ENCODE results near the gene FANCD2OS.
"Not testable (repeated sequence)": the region's sequence is repeated elsewhere in the genome, so short reads cannot be mapped to it uniquely, and the experiment has no call there.

Gene FANCD2OS

DNA sequence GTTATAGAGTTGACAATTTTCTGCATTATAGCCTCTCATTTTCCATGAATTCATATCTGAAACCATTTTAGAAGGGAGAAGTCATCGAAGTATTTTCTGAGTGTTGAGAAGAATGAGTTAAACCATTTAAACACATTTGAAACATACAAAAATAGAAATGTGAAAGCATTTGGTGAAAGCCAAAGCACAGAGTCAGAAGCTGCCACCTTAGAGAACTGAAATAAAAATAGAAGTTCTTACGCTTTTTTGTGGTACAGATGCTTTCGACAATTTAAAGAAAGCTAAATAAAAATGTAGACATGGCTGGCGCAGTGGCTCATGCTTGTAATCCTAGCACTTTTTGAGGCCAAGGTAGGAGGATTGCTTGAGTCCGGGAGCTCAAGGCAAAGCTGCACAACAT is 9.0 kb downstream of the FANCD2OS start:
- TF ChIP-seq ESRRG (CRISPR knock-in tag; IDR thresholded peaks at IDR 0.05) (no peak), ZNF565 (CRISPR knock-in tag; conservative IDR thresholded peaks at IDR 0.05; ENCODE audit: low read depth) (no peak), ISL1 (CRISPR knock-in tag; IDR thresholded peaks at IDR 0.05) (no peak), ZNF70 (CRISPR knock-in tag; IDR thresholded peaks at IDR 0.05) (no peak), ZFP3 (CRISPR knock-in tag; IDR thresholded peaks at IDR 0.05) (no peak)
- TF ChIP-seq, protein P1, sequence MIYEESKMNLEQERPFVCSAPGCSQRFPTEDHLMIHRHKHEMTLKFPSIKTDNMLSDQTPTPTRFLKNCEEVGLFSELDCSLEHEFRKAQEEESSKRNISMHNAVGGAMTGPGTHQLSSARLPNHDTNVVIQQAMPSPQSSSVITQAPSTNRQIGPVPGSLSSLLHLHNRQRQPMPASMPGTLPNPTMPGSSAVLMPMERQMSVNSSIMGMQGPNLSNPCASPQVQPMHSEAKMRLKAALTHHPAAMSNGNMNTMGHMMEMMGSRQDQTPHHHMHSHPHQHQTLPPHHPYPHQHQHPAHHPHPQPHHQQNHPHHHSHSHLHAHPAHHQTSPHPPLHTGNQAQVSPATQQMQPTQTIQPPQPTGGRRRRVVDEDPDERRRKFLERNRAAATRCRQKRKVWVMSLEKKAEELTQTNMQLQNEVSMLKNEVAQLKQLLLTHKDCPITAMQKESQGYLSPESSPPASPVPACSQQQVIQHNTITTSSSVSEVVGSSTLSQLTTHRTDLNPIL (CRISPR knock-in tag; IDR thresholded peaks at IDR 0.05; ENCODE audit: low read depth), result no peak
- TF ChIP-seq, protein P2, sequence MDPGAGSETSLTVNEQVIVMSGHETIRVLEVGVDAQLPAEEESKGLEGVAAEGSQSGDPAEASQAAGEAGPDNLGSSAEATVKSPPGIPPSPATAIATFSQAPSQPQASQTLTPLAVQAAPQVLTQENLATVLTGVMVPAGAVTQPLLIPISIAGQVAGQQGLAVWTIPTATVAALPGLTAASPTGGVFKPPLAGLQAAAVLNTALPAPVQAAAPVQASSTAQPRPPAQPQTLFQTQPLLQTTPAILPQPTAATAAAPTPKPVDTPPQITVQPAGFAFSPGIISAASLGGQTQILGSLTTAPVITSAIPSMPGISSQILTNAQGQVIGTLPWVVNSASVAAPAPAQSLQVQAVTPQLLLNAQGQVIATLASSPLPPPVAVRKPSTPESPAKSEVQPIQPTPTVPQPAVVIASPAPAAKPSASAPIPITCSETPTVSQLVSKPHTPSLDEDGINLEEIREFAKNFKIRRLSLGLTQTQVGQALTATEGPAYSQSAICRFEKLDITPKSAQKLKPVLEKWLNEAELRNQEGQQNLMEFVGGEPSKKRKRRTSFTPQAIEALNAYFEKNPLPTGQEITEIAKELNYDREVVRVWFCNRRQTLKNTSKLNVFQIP (CRISPR knock-in tag; IDR thresholded peaks at IDR 0.05; ENCODE audit: borderline replicate concordance, low read depth), result no peak
- no peak for ATAC-seq

DNA sequence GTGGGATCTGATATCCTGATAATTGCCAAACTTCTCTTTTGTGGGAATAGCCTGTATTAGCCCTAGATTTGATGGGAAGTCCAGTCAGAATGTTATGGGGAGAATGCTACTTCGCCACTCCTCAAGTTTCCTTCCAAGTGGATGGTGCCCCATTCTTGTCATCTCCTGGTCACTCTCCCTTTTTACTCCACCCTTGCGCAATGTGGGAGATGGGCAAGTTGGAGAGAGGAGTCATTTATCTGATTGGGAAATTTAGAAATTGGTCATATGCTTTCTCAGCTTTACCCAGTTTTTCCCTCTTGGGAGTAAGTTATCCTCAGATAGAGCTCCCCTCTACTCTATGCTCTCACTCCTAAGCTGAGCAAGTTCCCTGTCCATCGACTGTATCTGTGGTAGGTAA is 14.4 kb downstream of the FANCD2OS start:
- no peak for ATAC-seq
- TF ChIP-seq ESRRG (CRISPR knock-in tag; IDR thresholded peaks at IDR 0.05), result no peak
- no peak for TF ChIP-seq ZFP30 (CRISPR knock-in tag; IDR thresholded peaks at IDR 0.05)
- no peak for TF ChIP-seq RARB (CRISPR knock-in tag; IDR thresholded peaks at IDR 0.05)
- TF ChIP-seq, protein P3, sequence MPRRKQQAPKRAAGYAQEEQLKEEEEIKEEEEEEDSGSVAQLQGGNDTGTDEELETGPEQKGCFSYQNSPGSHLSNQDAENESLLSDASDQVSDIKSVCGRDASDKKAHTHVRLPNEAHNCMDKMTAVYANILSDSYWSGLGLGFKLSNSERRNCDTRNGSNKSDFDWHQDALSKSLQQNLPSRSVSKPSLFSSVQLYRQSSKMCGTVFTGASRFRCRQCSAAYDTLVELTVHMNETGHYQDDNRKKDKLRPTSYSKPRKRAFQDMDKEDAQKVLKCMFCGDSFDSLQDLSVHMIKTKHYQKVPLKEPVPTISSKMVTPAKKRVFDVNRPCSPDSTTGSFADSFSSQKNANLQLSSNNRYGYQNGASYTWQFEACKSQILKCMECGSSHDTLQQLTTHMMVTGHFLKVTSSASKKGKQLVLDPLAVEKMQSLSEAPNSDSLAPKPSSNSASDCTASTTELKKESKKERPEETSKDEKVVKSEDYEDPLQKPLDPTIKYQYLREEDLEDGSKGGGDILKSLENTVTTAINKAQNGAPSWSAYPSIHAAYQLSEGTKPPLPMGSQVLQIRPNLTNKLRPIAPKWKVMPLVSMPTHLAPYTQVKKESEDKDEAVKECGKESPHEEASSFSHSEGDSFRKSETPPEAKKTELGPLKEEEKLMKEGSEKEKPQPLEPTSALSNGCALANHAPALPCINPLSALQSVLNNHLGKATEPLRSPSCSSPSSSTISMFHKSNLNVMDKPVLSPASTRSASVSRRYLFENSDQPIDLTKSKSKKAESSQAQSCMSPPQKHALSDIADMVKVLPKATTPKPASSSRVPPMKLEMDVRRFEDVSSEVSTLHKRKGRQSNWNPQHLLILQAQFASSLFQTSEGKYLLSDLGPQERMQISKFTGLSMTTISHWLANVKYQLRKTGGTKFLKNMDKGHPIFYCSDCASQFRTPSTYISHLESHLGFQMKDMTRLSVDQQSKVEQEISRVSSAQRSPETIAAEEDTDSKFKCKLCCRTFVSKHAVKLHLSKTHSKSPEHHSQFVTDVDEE (CRISPR knock-in tag; IDR thresholded peaks at IDR 0.05), result no peak
- no peak for TF ChIP-seq SNAI2 (CRISPR knock-in tag; IDR thresholded peaks at IDR 0.05)
- TF ChIP-seq TCF4 (CRISPR knock-in tag; IDR thresholded peaks at IDR 0.05; ENCODE audit: borderline replicate concordance), result no peak

DNA sequence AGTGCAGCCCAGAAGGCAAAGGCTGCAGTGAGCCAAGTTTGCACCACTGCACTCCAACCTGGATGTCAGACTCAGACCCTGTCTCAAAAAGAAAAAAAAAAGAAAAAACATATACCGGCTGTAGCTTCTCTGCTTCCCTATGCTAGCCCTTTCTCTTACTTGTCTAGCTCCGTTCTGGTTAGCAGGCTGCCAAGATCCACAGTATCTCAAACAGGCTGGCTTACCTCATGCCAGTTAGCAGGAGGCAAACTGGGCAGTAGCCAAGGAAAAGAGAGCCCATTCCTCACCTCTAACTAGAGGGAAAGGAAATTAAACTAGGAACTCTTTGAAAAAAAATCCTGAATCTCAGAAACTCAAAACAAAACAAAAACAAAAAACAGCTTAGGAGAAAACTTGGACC is 16.7 kb downstream of the FANCD2OS start:
- ATAC-seq, result not testable (repeated sequence)

DNA sequence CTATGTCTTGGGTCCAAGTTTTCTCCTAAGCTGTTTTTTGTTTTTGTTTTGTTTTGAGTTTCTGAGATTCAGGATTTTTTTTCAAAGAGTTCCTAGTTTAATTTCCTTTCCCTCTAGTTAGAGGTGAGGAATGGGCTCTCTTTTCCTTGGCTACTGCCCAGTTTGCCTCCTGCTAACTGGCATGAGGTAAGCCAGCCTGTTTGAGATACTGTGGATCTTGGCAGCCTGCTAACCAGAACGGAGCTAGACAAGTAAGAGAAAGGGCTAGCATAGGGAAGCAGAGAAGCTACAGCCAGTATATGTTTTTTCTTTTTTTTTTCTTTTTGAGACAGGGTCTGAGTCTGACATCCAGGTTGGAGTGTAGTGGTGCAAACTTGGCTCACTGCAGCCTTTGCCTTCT is 17.3 kb downstream of the FANCD2OS start:
- ATAC-seq, result not testable (repeated sequence)

DNA sequence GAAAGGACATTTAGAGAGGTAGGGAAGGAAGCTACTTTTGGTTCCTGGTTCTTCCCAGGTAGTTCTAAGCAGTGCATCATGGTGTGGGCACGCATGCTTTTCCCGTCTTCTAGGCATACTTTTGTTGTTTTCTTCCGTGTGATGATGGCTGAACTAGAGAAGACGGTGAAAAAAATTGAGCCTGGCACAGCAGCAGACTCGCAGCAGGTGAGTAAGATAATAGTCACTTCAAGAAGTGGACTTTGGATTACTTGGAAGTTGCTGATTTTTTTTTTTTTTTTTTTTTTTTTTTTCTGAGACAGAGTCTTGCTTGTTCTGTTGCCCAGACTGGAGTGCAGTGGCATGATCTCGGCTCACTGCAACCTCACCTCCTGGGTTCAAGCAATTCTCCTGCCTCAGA is 17.9 kb downstream of the FANCD2OS start:
- no peak for ATAC-seq
- no peak for TF ChIP-seq ARNTL (CRISPR knock-in tag; IDR thresholded peaks at IDR 0.05; ENCODE audit: borderline replicate concordance, low read depth)
- TF ChIP-seq ZNF8 (CRISPR knock-in tag; IDR thresholded peaks at IDR 0.05), result no peak
- TF ChIP-seq ESRRG (CRISPR knock-in tag; IDR thresholded peaks at IDR 0.05), result no peak
- TF ChIP-seq ISL1 (CRISPR knock-in tag; IDR thresholded peaks at IDR 0.05), result no peak
- TF ChIP-seq, protein P2 (CRISPR knock-in tag; IDR thresholded peaks at IDR 0.05; ENCODE audit: borderline replicate concordance, low read depth), result no peak
- no peak for TF ChIP-seq RARB (CRISPR knock-in tag; IDR thresholded peaks at IDR 0.05)

DNA sequence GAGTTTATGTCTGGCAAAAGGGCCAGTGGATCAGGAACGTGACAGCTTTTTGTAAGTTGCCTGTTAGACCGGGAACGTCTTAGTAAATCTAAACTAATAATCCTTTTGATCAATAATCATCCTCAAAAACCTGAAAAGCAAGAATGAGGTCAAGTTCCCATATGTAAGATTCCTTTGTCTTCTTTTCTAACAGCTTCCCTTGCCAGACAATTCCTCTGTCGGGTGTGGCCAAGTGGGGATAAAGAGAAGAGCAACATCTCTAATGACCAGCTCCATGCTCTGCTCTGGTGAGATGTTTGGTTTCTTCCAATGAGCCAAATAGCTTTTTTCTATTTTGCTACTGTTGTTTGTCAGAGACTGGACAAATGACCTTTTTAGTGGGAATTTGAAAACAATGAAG is 19.8 kb downstream of the FANCD2OS start:
- ATAC-seq, result no peak
- TF ChIP-seq GLIS3 (CRISPR knock-in tag; IDR thresholded peaks at IDR 0.05) (no peak), ZNF8 (CRISPR knock-in tag; IDR thresholded peaks at IDR 0.05) (no peak), RARB (CRISPR knock-in tag; IDR thresholded peaks at IDR 0.05) (no peak)

DNA sequence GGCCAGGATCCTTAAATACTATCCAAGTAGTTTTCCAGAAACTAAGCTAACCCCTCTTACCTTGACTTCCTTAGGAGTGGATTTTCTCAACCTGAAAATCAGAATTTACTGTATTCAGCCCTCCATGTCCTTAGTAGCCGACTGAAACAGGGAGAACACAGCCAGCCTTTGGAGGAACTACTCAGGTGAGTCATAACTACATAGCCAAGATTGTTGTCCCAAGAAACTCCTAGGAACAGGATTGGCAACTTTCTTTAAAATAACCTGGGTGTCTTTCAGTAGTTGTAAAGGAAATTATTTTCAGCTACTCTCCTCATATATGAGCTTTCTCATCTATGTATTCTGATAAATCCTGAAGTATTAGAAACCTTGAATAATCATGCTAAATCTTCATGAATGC is 22.3 kb downstream of the FANCD2OS start:
- TF ChIP-seq BACH2 (CRISPR knock-in tag; IDR thresholded peaks at IDR 0.05; ENCODE audit: borderline replicate concordance) (no peak), ZFP3 (CRISPR knock-in tag; IDR thresholded peaks at IDR 0.05) (no peak), ZFP30 (CRISPR knock-in tag; IDR thresholded peaks at IDR 0.05) (no peak), ZNF565 (CRISPR knock-in tag; conservative IDR thresholded peaks at IDR 0.05; ENCODE audit: low read depth) (no peak), ZNF70 (CRISPR knock-in tag; IDR thresholded peaks at IDR 0.05) (no peak)
- ATAC-seq, result no peak
